Caco-2 (cell line): ENCODE measurements around the gene DYTN. TPM values are rescaled to one million over a fixed set of nuclear protein-coding genes. Genes with fewer than 3 reads are reported as not detected.

Experiments
- BruUV-seq: library from RNA; stranded (reverse); fragments of 400-500 nt; replicated peaks from 2 replicates; lab custom pipeline; 2021; lab: Mats Ljungman, UMichigan
- CTCF ChIA-PET: fragments of 300-600 bp; sonication (Branson Sonifier 250); formaldehyde crosslinking; loops from one replicate; lab custom pipeline; 2022; ENCODE audit warnings: antibody characterized with exemption; lab: Charles Lee
- POLR2A ChIA-PET: fragments of 300-600 bp; sonication (Branson Sonifier 250); formaldehyde crosslinking; loops from one replicate; lab custom pipeline; 2022; ENCODE audit warnings: antibody characterized with exemption; lab: Charles Lee
- DNase-seq, 2 experiments: peaks; one replicate each; pipeline versions ENCODE4 v3.0.0 to v3.0.0-alpha.2; 2020 to 2022
- H3K27me3 ChIP-seq: replicated peaks from 2 replicates; pipeline ENCODE4 v1.6.0; 2011; ENCODE audit warnings: low read length; ENCODE audit not compliant: control insufficient read depth, insufficient read depth
- H3K36me3 ChIP-seq: 2 replicates; pipeline ENCODE4 v1.5.1; 2011; ENCODE audit warnings: low read length; ENCODE audit not compliant: control insufficient read depth, insufficient read depth
- H3K4me1 ChIP-seq: fragments of 250-450 bp; sonication (Bioruptor Pico); 2 replicates; pipeline ENCODE4 v1.5.1; 2020; ENCODE audit warnings: mild to moderate bottlenecking
- H3K4me3 ChIP-seq: 2 replicates; pipeline ENCODE4 v1.5.1; 2011; ENCODE audit warnings: low read depth, mild to moderate bottlenecking, control low read depth, low read length
- H3K9me3 ChIP-seq: fragments of 250-450 bp; sonication (Bioruptor Pico); 2 replicates; pipeline ENCODE4 v1.5.1; 2020; ENCODE audit warnings: mild to moderate bottlenecking, moderate library complexity
- H3K27ac Mint-ChIP-seq: one replicate; pipeline ENCODE4 v1.8.0; 2022; ENCODE audit warnings: mixed read lengths; ENCODE audit not compliant: unreplicated experiment
- H3K27me3 Mint-ChIP-seq: one replicate; pipeline ENCODE4 v1.8.0; 2022; ENCODE audit warnings: mixed read lengths; ENCODE audit not compliant: insufficient read depth, unreplicated experiment
- H3K36me3 Mint-ChIP-seq: one replicate; pipeline ENCODE4 v1.8.0; 2022; ENCODE audit warnings: mild to moderate bottlenecking, mixed read lengths; ENCODE audit not compliant: insufficient read depth, unreplicated experiment
- H3K4me1 Mint-ChIP-seq: one replicate; pipeline ENCODE4 v1.8.0; 2022; ENCODE audit warnings: low read depth, mixed read lengths; ENCODE audit not compliant: unreplicated experiment
- H3K4me3 Mint-ChIP-seq: one replicate; pipeline ENCODE4 v1.8.0; 2022; ENCODE audit warnings: mild to moderate bottlenecking, moderate library complexity, mixed read lengths; ENCODE audit not compliant: unreplicated experiment
- H3K9me3 Mint-ChIP-seq: one replicate; pipeline ENCODE4 v1.8.0; 2022; ENCODE audit warnings: mixed read lengths; ENCODE audit not compliant: unreplicated experiment
- CTCF ChIP-seq, 2 experiments: fragments of 200-600 bp in 1 of 2; IDR thresholded peaks; 1 replicate in 1 of 2; 2 replicates in 1 of 2; pipeline versions ENCODE4 v1.5.1 to v1.8.0; 2011 to 2022; ENCODE audit warnings: antibody characterized with exemption in 1 of 2, control low read depth in 1 of 2, inconsistent platforms in 1 of 2, low read depth in 1 of 2, low read length in 1 of 2, mild to moderate bottlenecking in 1 of 2, moderate library complexity in 1 of 2; ENCODE audit not compliant: insufficient read depth in 1 of 2, severe bottlenecking in 1 of 2, unreplicated experiment in 1 of 2
- intact Hi-C: fragments of 100-400 bp; cut with micrococcal nuclease; formaldehyde crosslinking; loops from one replicate; pipeline ENCODE4 v1.10.0; 2022; ENCODE audit not compliant: unreplicated experiment
- total RNA-seq: library from RNA; stranded (reverse); gene quantifications from 2 replicates; pipeline ENCODE4 v1.2.3, GENCODE V29; 2022

The DYTN gene
- total RNA-seq, 1 experiment from 2014 or later = not detected

- intact Hi-C loops = no loop called here
- DNase-seq = no peak
- Histone ChIP-seq H3K27me3 (peaks cover 1% of the 10 kb centered on the region; the same call in 1 of the 2 replicates), H3K4me1 (no peaks in the 10 kb centered on the region), H3K4me3 (no peak overlapping the region), H3K36me3 (no peaks in the 10 kb centered on the region), H3K9me3 (no peaks in the 10 kb centered on the region)
- no peaks in the 10 kb centered on the region for H3K36me3 Mint-ChIP-seq
- CTCF ChIA-PET = no interaction called here
- H3K9me3 Mint-ChIP-seq = no peaks in the 10 kb centered on the region
- no peak for TF ChIP-seq CTCF (IDR thresholded peaks at IDR 0.05; ENCODE audit: insufficient read depth in 1 of 2, low read depth in 1 of 2, low read length in 1 of 2, severe bottlenecking in 1 of 2, unreplicated experiment in 1 of 2)
- POLR2A ChIA-PET = no interaction called here
- peaks cover 24% of the 10 kb centered on the region for H3K27me3 Mint-ChIP-seq
- no peak overlapping the region for H3K4me3 Mint-ChIP-seq
- no TSS peak for BruUV-seq
- H3K4me1 Mint-ChIP-seq = no peaks in the 10 kb centered on the region
- no peak overlapping the region for H3K27ac Mint-ChIP-seq
These were observed 4.5 kb downstream of the DYTN start for GRCh38 chr2:206713746-206714145.

- Histone ChIP-seq H3K4me3 (no peak overlapping the region), H3K4me1 (no peaks in the 10 kb centered on the region), H3K27me3 (peaks cover 3% of the 10 kb centered on the region), H3K9me3 (no peaks in the 10 kb centered on the region), H3K36me3 (no peaks in the 10 kb centered on the region)
- intact Hi-C loops = no loop called here
- no peaks in the 10 kb centered on the region for H3K36me3 Mint-ChIP-seq
- no TSS peak for BruUV-seq
- no peaks in the 10 kb centered on the region for H3K4me1 Mint-ChIP-seq
- ChIA-PET POLR2A (no interaction called here), CTCF (no interaction called here)
- H3K9me3 Mint-ChIP-seq = no peaks in the 10 kb centered on the region
- H3K4me3 Mint-ChIP-seq = no peak overlapping the region
- H3K27ac Mint-ChIP-seq = no peak overlapping the region
- H3K27me3 Mint-ChIP-seq = peaks cover 13% of the 10 kb centered on the region
- no peak for DNase-seq
- TF ChIP-seq CTCF (IDR thresholded peaks at IDR 0.05; ENCODE audit: insufficient read depth in 1 of 2, low read depth in 1 of 2, low read length in 1 of 2, severe bottlenecking in 1 of 2, unreplicated experiment in 1 of 2) = no peak
These were observed 9.9 kb downstream of the DYTN start for GRCh38 chr2:206708286-206708685.

- intact Hi-C loops = no loop called here
- Histone ChIP-seq H3K4me1 (no peaks in the 10 kb centered on the region), H3K27me3 (peaks cover 3% of the 10 kb centered on the region), H3K4me3 (no peak overlapping the region), H3K9me3 (no peaks in the 10 kb centered on the region), H3K36me3 (no peaks in the 10 kb centered on the region)
- Mint-ChIP-seq H3K4me3 (no peak overlapping the region), H3K27me3 (peaks cover 12% of the 10 kb centered on the region), H3K4me1 (no peaks in the 10 kb centered on the region), H3K27ac (no peak overlapping the region), H3K36me3 (no peaks in the 10 kb centered on the region), H3K9me3 (no peaks in the 10 kb centered on the region)
- ChIA-PET CTCF (no interaction called here), POLR2A (no interaction called here)
- no peak for TF ChIP-seq CTCF (IDR thresholded peaks at IDR 0.05; ENCODE audit: insufficient read depth in 1 of 2, low read depth in 1 of 2, low read length in 1 of 2, severe bottlenecking in 1 of 2, unreplicated experiment in 1 of 2)
- no TSS peak for BruUV-seq
- DNase-seq = no peak
These were observed 11.0 kb downstream of the DYTN start for GRCh38 chr2:206707164-206707701.
